Fibroblast of pulmonary artery (primary cell): ENCODE results near the gene SYT7.

Experiments used
- DNase-seq: peaks from one replicate; pipeline ENCODE4 v3.0.0-alpha.2; 2010; ENCODE audit warnings: low read depth
- H3K4me3 ChIP-seq: replicated peaks from 2 replicates; pipeline ENCODE4 v1.5.1; 2011; ENCODE audit warnings: low read depth, mild to moderate bottlenecking, control low read depth, low read length, moderate library complexity
- CTCF ChIP-seq: IDR thresholded peaks from 2 replicates; pipeline ENCODE4 v1.5.1; 2011; ENCODE audit warnings: mild to moderate bottlenecking, control low read depth, low read length, inconsistent platforms; ENCODE audit errors: missing control alignments

Gene SYT7

GRCh38 chr11:61554172-61554988 lies 26.5 kb downstream of the SYT7 start:
- H3K4me3 ChIP-seq: no peak overlapping the region
- no peak for DNase-seq
- no peak for TF ChIP-seq CTCF

GRCh38 chr11:61553373-61554171 lies 27.3 kb downstream of the SYT7 start:
- H3K4me3 ChIP-seq: no peak overlapping the region
- no peak for TF ChIP-seq CTCF
- no peak for DNase-seq

GRCh38 chr11:61552108-61552635 lies 28.7 kb downstream of the SYT7 start:
- no peak overlapping the region for H3K4me3 ChIP-seq
- DNase-seq: no peak
- no peak for TF ChIP-seq CTCF

GRCh38 chr11:61551634-61552033 lies 29.2 kb downstream of the SYT7 start:
- TF ChIP-seq CTCF: no peak
- no peak overlapping the region for H3K4me3 ChIP-seq
- peak; percentile 25 for DNase-seq

- DNase-seq: no peak
- H3K4me3 ChIP-seq: no peak overlapping the region
- no peak for TF ChIP-seq CTCF
Observed at GRCh38 chr11:61550665-61551227, 30.1 kb downstream of the SYT7 start.

- DNase-seq: no peak
- no peak overlapping the region for H3K4me3 ChIP-seq
- no peak for TF ChIP-seq CTCF
Observed at GRCh38 chr11:61549662-61550568, 31.0 kb downstream of the SYT7 start.
